NCI-H526 treated with DMSO at 0.1 percent for 48 hours (cell line): ENCODE results near the gene C17orf67.

Source experiments
- DNase-seq: peaks from one replicate; lab custom pipeline; 2025; lab: John Stamatoyannopoulos, UW

The C17orf67 gene

GRCh38 chr17:56808503-56808902 is 25.2 kb downstream of the C17orf67 start:
- DNase-seq, result no peak

GRCh38 chr17:56807723-56808122 is 26.0 kb downstream of the C17orf67 start:
- DNase-seq, result no peak

DNA sequence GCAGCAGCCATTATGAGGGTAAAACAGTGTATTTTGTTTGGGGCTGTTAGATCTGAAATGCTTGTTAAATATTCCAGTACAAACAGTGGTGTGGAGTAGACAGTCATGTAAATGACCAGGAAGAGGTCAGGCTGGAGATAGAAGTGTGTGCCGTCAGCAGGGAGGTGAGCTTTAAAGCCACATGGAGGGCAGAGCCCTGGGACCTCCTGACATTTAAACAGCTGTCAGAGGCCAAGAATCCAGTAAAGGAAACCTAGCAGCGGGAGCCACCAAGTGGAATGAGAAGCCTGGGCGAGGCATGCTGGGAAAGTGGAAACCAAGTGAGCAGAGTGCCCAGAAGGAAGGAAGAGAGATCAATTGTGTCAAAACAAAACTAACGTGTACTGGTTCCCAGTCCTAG is 26.8 kb downstream of the C17orf67 start:
- no peak for DNase-seq

DNA sequence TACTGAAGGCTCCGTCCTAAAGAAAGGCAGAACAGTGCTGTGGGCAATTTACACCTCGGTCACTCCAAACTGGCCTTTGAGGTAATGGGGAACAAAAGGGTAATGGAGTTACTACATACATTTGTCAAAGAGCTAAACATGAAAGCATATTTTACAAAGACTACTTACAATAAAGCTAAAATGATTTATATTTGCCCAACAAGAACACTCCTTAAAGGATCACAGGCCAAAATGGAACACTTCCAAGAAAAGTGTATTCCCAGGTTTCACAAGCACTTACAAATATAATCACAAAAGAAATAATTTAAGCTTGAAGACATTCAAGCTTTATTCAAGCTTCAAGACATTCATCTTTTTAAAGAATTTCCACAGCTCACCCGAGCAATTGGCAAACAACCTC is 29.3 kb downstream of the C17orf67 start:
- no peak for DNase-seq

DNA sequence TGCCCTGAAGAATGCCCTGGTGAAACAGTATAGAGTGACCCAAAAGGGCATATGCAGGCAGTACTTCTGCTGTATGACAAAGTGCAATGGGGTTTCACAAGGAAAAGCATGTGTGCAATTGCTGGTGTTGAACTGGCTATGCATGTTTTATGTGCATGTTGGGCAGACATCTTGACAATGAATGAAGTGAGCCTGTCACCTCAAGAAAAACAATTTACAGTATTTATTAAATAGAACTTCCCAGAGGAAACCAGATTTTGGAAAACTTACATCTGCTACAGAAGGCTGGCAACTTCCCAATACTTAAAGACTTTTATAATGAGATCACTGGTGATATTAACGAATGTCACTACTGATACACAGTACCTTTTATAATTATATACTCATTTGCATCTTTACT is 30.6 kb downstream of the C17orf67 start:
- no peak for DNase-seq

- DNase-seq, result no peak
These were observed 32.1 kb downstream of the C17orf67 start for GRCh38 chr17:56801459-56802178.

DNA sequence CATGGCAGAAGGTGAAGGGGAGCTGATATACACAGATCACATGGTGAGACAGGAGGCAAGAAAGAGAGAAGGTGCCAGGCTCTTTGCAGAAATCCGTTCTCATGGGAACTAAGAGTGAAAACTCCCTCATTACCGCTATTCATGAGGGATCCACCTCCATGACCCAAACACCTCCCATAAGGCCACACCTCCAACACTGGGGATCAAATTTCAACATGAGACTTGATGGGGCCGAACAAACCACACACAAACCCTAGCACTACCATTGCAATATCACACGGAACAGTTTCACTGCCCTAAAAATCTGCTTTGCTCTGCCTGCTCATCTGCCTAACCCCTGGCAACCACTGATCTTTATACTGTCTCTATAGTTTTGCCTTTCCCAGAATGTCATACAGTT is 34.8 kb downstream of the C17orf67 start:
- no peak for DNase-seq

- DNase-seq, result no peak
These were observed 37.2 kb downstream of the C17orf67 start for GRCh38 chr17:56796536-56796935.

DNA sequence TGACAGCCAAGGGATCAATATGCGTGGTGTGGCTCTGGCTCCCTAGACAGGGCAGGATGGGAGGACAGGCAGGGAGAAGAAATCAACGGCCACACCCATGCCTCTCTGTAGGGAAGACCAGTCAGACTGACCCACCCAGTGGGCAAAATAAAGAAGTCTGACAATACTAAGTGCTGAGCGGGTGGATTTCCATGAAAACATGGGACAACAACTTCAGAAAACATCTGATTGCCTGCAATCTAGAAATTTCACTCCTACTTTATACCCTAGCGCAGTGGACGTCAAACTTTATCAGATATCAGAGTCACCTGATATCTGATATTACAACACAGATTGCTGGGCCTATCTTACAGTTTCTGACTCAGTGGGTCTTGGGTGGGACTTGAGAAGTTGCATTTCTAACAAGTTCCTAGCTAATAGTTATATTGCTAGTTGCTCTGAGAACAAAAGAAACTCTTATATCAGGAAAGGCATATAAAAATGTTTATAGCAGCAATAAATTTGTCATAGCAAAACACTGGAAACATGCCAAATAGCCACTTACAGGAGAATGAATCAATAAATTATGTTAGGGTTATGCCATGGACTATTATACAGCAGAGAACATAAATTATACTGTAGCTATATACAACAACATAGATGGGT is 38.4 kb downstream of the C17orf67 start:
- no peak for DNase-seq

GRCh38 chr17:56793957-56794356 is 39.8 kb downstream of the C17orf67 start:
- no peak for DNase-seq

DNA sequence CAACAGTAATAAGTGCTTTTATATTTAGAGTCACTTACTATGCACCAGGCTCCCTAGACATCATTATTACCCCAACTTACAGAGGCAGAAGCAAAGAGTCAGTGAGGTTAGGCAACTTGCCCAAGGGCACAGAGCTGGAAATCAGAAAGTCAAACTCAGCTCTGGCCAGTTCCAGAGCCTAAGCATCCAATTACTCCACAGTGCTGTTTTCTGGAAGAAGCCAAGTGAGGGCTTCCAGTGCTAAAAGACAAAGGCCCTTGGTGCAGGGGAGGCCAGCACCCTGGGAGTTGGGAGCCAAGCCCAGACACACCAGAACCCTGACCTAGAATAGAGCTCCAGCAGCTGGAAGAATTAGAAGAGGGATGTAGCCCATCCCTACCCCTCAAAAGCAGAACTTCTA is 40.2 kb downstream of the C17orf67 start:
- DNase-seq, result no peak

DNA sequence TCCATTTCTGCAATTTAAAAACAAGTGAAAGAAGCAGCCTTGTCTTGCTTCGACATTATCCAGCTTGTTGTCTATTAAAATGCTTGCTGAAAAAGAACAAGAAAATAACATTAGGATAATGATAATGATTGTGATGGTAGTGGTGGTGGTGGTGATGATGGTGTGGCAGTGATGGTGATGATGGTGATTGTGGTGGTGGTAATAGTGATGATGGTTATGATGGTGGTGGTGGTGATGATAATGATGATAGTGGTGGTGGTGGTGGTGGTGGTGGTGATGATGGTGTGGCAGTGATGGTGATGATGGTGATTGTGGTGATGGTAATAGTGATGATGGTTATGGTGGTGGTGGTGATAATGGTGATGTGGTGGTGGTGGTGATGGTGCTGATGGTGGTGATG is 41.5 kb downstream of the C17orf67 start:
- no peak for DNase-seq

DNA sequence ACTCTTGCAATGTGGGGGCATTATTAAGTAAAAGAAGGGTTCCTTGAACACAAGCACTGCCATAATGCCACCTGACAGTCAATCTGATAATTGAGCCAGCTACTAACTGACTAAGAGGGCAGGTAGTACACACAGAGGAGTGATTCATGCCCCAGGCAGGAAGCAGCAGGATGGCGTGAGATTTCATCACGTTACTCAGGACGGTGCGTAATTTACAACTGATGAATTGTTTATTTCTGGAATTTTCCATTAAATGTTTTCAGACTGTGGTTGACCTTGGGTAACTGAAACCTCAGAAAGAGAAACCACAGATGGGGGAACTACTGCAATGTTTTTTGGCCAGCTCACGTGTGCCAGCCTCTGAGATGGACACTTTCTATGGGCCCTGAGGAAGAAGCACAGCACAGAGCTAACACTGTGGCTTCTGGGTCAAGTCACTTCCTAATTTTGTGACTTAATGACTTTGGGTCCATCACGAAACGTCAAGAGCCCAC is 46.7 kb downstream of the C17orf67 start:
- no peak for DNase-seq

DNA sequence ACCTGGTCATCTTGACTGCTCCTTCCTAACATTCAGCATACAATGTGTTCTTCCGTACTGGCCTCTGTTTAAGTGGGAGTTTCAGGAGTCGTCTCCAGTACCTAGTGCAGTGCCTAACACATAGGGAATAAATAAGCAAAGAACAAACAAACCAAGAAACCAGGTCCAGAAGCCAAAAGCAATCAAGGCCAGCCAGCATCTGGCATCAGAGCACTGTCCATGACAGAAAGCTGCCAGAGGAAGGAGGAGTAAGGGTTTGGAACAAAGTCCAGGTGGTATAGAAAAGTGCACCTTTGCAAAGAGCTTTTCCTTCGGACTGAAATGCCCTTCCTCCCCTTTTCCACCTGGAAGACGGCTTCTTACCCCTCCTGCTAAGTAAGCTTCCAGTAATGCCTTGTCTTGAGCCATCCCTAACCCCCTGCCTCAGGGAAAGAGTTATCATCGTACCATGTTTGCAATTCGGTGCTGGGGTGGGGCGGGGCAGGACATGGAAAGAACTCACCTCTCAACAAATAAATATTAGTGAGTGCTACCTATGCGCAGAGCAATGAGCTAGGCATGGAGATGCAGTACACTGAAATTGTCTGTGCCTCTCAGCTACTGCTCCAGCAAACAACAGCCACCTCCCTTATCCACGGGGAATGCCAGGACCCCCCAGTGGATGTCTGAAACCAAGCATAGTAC is 47.6 kb downstream of the C17orf67 start:
- no peak for DNase-seq

- no peak for DNase-seq
These were observed 48.3 kb downstream of the C17orf67 start for GRCh38 chr17:56785405-56785804.

DNA sequence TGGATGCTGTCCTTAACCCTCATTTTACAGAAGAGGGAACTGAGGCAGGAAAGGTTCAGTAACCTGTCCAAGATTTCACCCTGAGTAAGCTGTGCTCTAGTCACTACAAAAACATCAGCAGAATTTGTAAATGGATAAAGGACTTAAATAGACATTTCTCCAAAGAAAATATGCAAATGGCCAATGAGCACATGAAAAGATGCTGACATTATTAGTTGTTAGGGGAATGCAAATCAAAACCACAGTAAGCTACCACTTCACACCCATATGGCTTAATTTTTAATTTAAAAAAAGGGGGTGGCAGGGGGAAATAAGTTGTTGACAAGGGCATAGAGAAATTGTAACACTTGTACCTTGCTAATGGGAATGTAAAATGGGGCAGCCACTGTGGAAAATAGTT is 51.4 kb downstream of the C17orf67 start:
- no peak for DNase-seq

DNA sequence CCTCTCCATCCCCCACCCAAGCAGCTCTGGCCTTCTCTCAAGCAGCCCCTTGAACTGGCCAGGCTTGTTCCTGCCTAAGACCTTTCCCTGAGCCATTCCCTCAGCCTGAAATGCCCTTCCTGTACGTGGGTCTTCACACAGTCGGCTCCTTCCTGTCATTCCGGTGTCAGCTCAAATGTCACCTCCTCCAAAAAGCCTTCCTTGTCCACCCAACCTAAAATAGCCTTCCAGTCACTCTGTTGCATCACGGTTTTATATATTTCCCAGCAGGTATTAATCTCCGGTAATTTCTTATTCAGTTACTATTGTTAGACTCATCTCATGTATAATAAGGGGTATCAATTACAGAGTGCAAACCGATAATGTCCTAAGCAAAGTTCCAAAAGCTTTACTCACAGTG is 51.8 kb downstream of the C17orf67 start:
- no peak for DNase-seq

- DNase-seq, result peak; percentile 74
These were observed 53.6 kb downstream of the C17orf67 start for GRCh38 chr17:56779898-56780777.

- no peak for DNase-seq
These were observed 54.4 kb downstream of the C17orf67 start for GRCh38 chr17:56779322-56779721.

DNA sequence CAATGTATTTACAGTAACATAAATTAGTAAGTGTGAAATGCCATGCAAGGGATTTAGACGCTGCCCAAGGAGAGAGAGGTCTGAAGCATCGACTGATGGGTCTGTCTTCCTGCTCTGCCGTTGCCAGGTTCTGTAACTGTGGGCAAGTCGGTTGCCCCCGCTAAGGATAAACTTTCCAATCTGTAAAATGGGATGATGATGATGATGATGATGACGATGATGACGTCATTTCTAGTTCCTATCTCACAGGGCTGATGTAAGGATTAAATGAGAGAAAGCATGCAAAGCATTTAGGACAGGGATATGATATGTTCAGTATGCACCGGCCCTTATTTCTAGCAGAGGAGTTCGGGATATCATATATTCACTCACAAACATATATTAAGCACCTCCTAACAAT is 54.8 kb downstream of the C17orf67 start:
- DNase-seq, result no peak

DNA sequence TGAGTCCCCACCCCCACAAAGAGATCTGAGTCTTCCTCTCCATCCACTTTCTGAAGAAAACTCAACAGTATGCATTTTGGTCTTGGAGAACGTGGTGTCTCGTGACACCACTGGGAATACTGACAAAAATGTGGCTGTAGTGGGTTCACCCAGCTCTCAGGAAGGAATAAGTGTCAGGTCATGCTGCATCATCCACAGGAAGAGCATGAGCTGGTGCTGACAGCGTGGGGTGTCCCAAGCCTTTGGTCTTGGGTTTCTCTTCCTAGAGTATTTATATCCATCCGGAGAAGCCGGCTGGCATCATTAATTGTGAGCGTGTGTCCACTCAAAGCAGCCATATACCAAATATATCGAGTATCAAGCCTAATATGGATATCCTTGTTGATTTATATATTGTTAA is 55.9 kb downstream of the C17orf67 start:
- no peak for DNase-seq

DNA sequence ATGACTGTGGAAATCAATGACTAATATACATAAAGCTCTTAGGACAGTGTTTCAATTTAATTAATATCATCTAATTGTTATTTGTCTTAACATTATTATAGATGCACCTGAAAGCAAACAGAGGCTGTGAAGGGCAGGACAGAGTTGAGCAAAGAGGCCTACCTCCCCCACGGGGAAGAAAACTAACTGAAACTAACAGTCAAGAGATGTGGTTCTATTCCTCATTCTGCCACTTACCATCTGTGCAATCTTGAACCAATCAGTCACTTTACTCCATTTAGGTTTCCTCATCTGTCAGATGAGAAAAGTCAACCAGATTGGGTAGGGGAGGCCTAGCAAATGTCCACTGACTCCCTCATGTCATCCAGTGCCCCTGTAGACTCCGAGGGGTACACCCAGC is 59.1 kb downstream of the C17orf67 start:
- DNase-seq, result no peak
